Parathyroid adenoma (tissue), 2 donors: ENCODE data around the gene GRID1.

ENCODE experiments used
- H2AFZ ChIP-seq: fragments of 300-600 bp; sonication (generic); one replicate; pipeline ENCODE4 v1.7.0; 2017; ENCODE audit warnings: antibody characterized with exemption, mild to moderate bottlenecking
- H3K27ac ChIP-seq: fragments of 300-600 bp; sonication (generic); one replicate; pipeline ENCODE4 v1.7.0; 2017
- H3K27me3 ChIP-seq: fragments of 300-600 bp; sonication (generic); one replicate; pipeline ENCODE4 v1.7.0; 2017; ENCODE audit warnings: low read length; ENCODE audit not compliant: control insufficient read depth, insufficient read depth
- H3K36me3 ChIP-seq: fragments of 300-600 bp; sonication (generic); one replicate; pipeline ENCODE4 v1.7.0; 2017; ENCODE audit warnings: low read length; ENCODE audit not compliant: control insufficient read depth, insufficient read depth
- H3K4me1 ChIP-seq: fragments of 300-600 bp; sonication (generic); one replicate; pipeline ENCODE4 v1.7.0; 2017; ENCODE audit warnings: control low read depth
- H3K4me2 ChIP-seq: fragments of 300-600 bp; sonication (generic); one replicate; pipeline ENCODE4 v1.7.0; 2017; ENCODE audit warnings: low read length
- H3K4me3 ChIP-seq: fragments of 300-600 bp; sonication (generic); one replicate; pipeline ENCODE4 v1.7.0; 2017; ENCODE audit warnings: low read depth, low read length
- H3K79me2 ChIP-seq: fragments of 300-600 bp; sonication (generic); one replicate; pipeline ENCODE4 v1.7.0; 2017; ENCODE audit warnings: control low read depth
- H3K9ac ChIP-seq: fragments of 300-600 bp; sonication (generic); one replicate; pipeline ENCODE4 v1.7.0; 2017; ENCODE audit warnings: mild to moderate bottlenecking
- H3K9me3 ChIP-seq: fragments of 300-600 bp; sonication (generic); one replicate; pipeline ENCODE4 v1.7.0; 2017; ENCODE audit warnings: low read length; ENCODE audit not compliant: control insufficient read depth
- CTCF ChIP-seq: fragments of 300-600 bp; sonication (generic); IDR thresholded peaks from one replicate; pipeline ENCODE4 v1.7.0; 2017; ENCODE audit warnings: antibody characterized with exemption, mild to moderate bottlenecking
- donor health status: primary hyperparathyroidism.

Gene GRID1

GRCh38 chr10:86202226-86202735 lies 164.3 kb downstream of the GRID1 start:
- Histone ChIP-seq H3K36me3 (no peaks in the 10 kb centered on the region), H3K4me3 (no peak overlapping the region)

GRCh38 chr10:86200867-86201266 lies 165.7 kb downstream of the GRID1 start:
- Histone ChIP-seq H3K4me1 (no peaks in the 10 kb centered on the region), H3K79me2 (no peaks in the 10 kb centered on the region), H3K4me3 (no peak overlapping the region), H3K9me3 (no peaks in the 10 kb centered on the region), H3K36me3 (no peaks in the 10 kb centered on the region), H3K4me2 (no peak overlapping the region), H3K27me3 (no peaks in the 10 kb centered on the region), H2AFZ (no peak overlapping the region), H3K27ac (no peak overlapping the region), H3K9ac (no peak overlapping the region)
- TF ChIP-seq CTCF = no peak

More at GRCh38 chr10:86202226-86202735, 164.3 kb downstream of the GRID1 start:
- no peaks in the 10 kb centered on the region for H3K79me2 ChIP-seq
- no peak overlapping the region for H3K4me2 ChIP-seq
- no peaks in the 10 kb centered on the region for H3K27me3 ChIP-seq
- H3K4me1 ChIP-seq = no peaks in the 10 kb centered on the region
- no peak for TF ChIP-seq CTCF
- H3K9ac ChIP-seq = no peak overlapping the region
- H2AFZ ChIP-seq = no peak overlapping the region
- no peaks in the 10 kb centered on the region for H3K9me3 ChIP-seq
- no peak overlapping the region for H3K27ac ChIP-seq

- no peak for TF ChIP-seq CTCF
- H2AFZ ChIP-seq = no peak overlapping the region
- no peaks in the 10 kb centered on the region for H3K27me3 ChIP-seq
- H3K36me3 ChIP-seq = no peaks in the 10 kb centered on the region
- no peaks in the 10 kb centered on the region for H3K4me1 ChIP-seq
- H3K4me2 ChIP-seq = no peak overlapping the region
- no peaks in the 10 kb centered on the region for H3K79me2 ChIP-seq
- no peak overlapping the region for H3K27ac ChIP-seq
- no peaks in the 10 kb centered on the region for H3K9me3 ChIP-seq
- H3K4me3 ChIP-seq = no peak overlapping the region
- H3K9ac ChIP-seq = no peak overlapping the region
Measured at GRCh38 chr10:86200269-86200668, 166.3 kb downstream of the GRID1 start.

GRCh38 chr10:86199041-86199440 lies 167.6 kb downstream of the GRID1 start:
- Histone ChIP-seq H3K9ac (no peak overlapping the region), H3K27me3 (no peaks in the 10 kb centered on the region), H2AFZ (no peak overlapping the region), H3K36me3 (no peaks in the 10 kb centered on the region), H3K4me2 (no peak overlapping the region), H3K9me3 (no peaks in the 10 kb centered on the region), H3K4me1 (no peaks in the 10 kb centered on the region), H3K27ac (no peak overlapping the region), H3K79me2 (no peaks in the 10 kb centered on the region), H3K4me3 (no peak overlapping the region)
- no peak for TF ChIP-seq CTCF

- Histone ChIP-seq H3K36me3 (no peaks in the 10 kb centered on the region), H3K4me2 (no peak overlapping the region), H3K27ac (no peak overlapping the region), H2AFZ (no peak overlapping the region), H3K9ac (no peak overlapping the region), H3K4me3 (no peak overlapping the region), H3K9me3 (no peaks in the 10 kb centered on the region), H3K4me1 (no peaks in the 10 kb centered on the region), H3K79me2 (no peaks in the 10 kb centered on the region), H3K27me3 (no peaks in the 10 kb centered on the region)
- TF ChIP-seq CTCF = no peak
Measured at GRCh38 chr10:86198271-86198670, 168.3 kb downstream of the GRID1 start.
